Measurements from ENCODE around the gene KCNQ1.

DNA sequence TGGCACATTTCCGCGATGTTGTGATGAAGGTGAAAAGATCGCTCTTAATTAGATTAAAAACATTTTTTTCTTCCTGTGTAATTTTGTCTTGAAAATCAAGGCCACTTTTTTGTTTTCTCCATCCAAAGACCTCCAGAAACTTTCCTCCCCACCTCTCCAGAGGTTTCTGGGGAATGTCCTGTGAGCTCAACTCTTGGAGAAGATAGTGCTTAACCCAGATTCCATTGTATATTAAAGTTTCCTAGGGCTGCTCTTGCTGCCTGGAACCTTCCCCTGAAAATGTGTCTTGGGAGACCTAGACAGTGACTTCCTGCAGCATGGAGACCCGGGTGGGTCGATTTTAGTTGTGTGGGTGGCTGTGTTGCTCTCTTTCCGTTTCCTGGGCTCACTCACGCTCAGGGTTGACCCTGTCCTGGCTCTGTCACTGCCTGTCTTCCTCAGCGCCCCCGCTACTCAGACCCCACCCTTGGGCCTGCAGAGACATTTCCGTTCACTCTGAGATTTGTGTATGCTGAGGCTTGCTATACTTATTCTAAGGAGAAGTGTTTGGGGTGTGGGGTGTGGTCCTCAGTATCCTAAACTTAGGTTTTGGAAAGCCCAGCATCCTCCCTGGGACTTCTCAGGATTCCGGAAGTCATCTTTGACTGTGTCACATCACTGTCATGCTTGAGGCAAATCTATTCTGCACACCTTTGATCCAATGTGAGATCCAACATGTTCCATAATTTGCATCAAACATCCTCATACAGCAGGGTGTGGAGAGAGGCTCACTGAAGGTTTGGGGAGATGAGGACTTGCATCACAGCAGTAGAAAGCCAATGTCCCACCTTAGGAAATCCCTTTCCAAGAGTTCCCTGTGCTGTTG lies 207.8 kb downstream of the KCNQ1 start:
- no peak for TF ChIP-seq GATA3 (IDR thresholded peaks at IDR 0.05; ENCODE audit: low read depth, low read length)
- TF ChIP-seq GATA2 (IDR thresholded peaks at IDR 0.05; ENCODE audit: low read depth, low read length) = no peak
